Spleen (tissue), 7 donors: ENCODE measurements around the gene IQSEC3.
"Not testable (repeated sequence)": the region's sequence is repeated elsewhere in the genome, so short reads cannot be mapped to it uniquely, and the experiment has no call there.

ENCODE experiments used
- POLR2A ChIP-seq, 3 donors: fragments of 450-650 bp; IDR thresholded peaks; one replicate each; pipeline ENCODE4 v1.5.1; 2017; ENCODE audit warnings: antibody characterized with exemption in 3 of 3, mild to moderate bottlenecking in 1 of 3
- POLR2AphosphoS5 ChIP-seq, 3 donors: sonication (generic); formaldehyde crosslinking; IDR thresholded peaks; one replicate each; pipeline ENCODE4 v1.5.1; 2017; ENCODE audit warnings: antibody characterized with exemption in 3 of 3
- TF ChIP-seq, protein P1 (sequence below), 11 experiments: fragments of 200-600 bp in 7 of 11; fragments of 450-650 bp in 4 of 11; sonication (generic) in 4 of 11; IDR thresholded peaks in 8 of 11; conservative IDR thresholded peaks in 3 of 11; 1 replicate in 7 of 11; 2 replicates in 4 of 11; pipeline versions ENCODE4 v1.4.0 to v1.8.0; 2016 to 2021; ENCODE audit warnings: antibody characterized with exemption in 11 of 11, inconsistent platforms in 4 of 11, mild to moderate bottlenecking in 1 of 11
- donor health status: DM: no; HTN: no; CAD: no; lungs with moderate emphysema.
- donor health status: DM: no; HTN: no; CAD: no.
- donor health status: DM: no; HTN: no; CAD: no.

DNA sequence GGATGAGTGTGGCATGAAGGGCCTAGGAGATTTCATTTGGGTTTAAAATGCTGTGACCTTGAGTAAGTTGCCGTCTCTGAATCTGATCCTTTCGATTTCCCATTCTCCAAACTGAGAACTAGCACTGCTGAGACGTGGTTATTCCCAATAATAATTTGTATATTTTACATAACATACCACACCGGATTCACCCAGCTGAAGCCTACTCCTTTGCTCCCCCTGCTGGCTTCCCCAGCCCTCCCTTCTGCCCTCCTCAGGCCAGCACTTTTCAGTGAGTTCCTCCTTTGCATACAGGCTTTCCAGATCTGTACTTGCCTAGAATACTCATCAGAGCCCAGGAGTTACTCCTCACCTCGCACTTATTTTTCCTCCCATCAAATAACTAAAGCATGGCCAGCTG, 38.7 kb upstream of the IQSEC3 start:
- TF ChIP-seq, protein P1, sequence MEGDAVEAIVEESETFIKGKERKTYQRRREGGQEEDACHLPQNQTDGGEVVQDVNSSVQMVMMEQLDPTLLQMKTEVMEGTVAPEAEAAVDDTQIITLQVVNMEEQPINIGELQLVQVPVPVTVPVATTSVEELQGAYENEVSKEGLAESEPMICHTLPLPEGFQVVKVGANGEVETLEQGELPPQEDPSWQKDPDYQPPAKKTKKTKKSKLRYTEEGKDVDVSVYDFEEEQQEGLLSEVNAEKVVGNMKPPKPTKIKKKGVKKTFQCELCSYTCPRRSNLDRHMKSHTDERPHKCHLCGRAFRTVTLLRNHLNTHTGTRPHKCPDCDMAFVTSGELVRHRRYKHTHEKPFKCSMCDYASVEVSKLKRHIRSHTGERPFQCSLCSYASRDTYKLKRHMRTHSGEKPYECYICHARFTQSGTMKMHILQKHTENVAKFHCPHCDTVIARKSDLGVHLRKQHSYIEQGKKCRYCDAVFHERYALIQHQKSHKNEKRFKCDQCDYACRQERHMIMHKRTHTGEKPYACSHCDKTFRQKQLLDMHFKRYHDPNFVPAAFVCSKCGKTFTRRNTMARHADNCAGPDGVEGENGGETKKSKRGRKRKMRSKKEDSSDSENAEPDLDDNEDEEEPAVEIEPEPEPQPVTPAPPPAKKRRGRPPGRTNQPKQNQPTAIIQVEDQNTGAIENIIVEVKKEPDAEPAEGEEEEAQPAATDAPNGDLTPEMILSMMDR (IDR thresholded peaks at IDR 0.05 in 8 of 11, conservative IDR thresholded peaks at IDR 0.05 in 3 of 11) = not testable (repeated sequence)
- not testable (repeated sequence) for TF ChIP-seq POLR2A, POLR2AphosphoS5 (IDR thresholded peaks at IDR 0.05)
